Activated CD4-positive, alpha-beta memory T cell treated with anti-CD3 and anti-CD28 coated beads for 36 hours (primary cell): ENCODE measurements around the gene PI16. TPM values are rescaled to one million over a fixed set of nuclear protein-coding genes. Genes with fewer than 3 reads are reported as not detected.
"Not testable (repeated sequence)": the region's sequence is repeated elsewhere in the genome, so short reads cannot be mapped to it uniquely, and the experiment has no call there.

ENCODE experiments used
- CTCF ChIA-PET: fragments of 350-600 bp; sonication (Branson Sonifier 250); formaldehyde crosslinking; loops from one replicate; lab custom pipeline; 2021; ENCODE audit warnings: antibody characterized with exemption, inconsistent platforms; lab: Charles Lee
- POLR2A ChIA-PET: fragments of 350-600 bp; sonication (Branson Sonifier 250); formaldehyde crosslinking; loops from one replicate; lab custom pipeline; 2021; ENCODE audit warnings: antibody characterized with exemption; lab: Charles Lee
- DNase-seq: peaks from one replicate; pipeline ENCODE4 v3.0.0-alpha.2; 2020
- H3K27ac Mint-ChIP-seq: one replicate; pipeline ENCODE4 v1.8.0; 2021; ENCODE audit warnings: mixed read lengths
- H3K27me3 Mint-ChIP-seq: one replicate; pipeline ENCODE4 v1.8.0; 2021; ENCODE audit warnings: mixed read lengths
- H3K36me3 Mint-ChIP-seq: one replicate; pipeline ENCODE4 v1.8.0; 2021; ENCODE audit warnings: mixed read lengths
- H3K4me1 Mint-ChIP-seq: one replicate; pipeline ENCODE4 v1.8.0; 2021; ENCODE audit warnings: low read depth, mixed read lengths
- H3K4me3 Mint-ChIP-seq: one replicate; pipeline ENCODE4 v1.8.0; 2021; ENCODE audit warnings: mild to moderate bottlenecking, mixed read lengths
- H3K9me3 Mint-ChIP-seq: one replicate; pipeline ENCODE4 v1.8.0; 2021; ENCODE audit warnings: mixed read lengths
- intact Hi-C: fragments of 100-400 bp; cut with micrococcal nuclease; formaldehyde crosslinking; loops from one replicate; pipeline ENCODE4 v1.15.1; 2023
- total RNA-seq, 2 experiments: library from RNA; stranded (reverse); gene quantifications; one replicate each; pipeline ENCODE4 v1.2.3, GENCODE V29; 2021

PI16 gene
- total RNA-seq, 2 experiments from 2014 or later = 1.0 to 1.1 TPM

GRCh38 chr6:36929607-36930006, 24.9 kb upstream of the PI16 start:
- no peak overlapping the region for H3K4me3 Mint-ChIP-seq
- H3K36me3 Mint-ChIP-seq = peaks cover 8% of the 10 kb centered on the region
- H3K4me1 Mint-ChIP-seq = peaks cover 25% of the 10 kb centered on the region
- ChIA-PET CTCF (no interaction called here), POLR2A (no interaction called here)
- H3K27ac Mint-ChIP-seq = no peak overlapping the region
- intact Hi-C loops = no loop called here
- DNase-seq = no peak
- H3K9me3 Mint-ChIP-seq = no peaks in the 10 kb centered on the region
- no peaks in the 10 kb centered on the region for H3K27me3 Mint-ChIP-seq

- intact Hi-C loops = no loop called here
Measured at GRCh38 chr6:36930483-36930882, 24.1 kb upstream of the PI16 start.

GRCh38 chr6:36933102-36933501, 21.4 kb upstream of the PI16 start:
- H3K27ac Mint-ChIP-seq = no peak overlapping the region
- no peaks in the 10 kb centered on the region for H3K9me3 Mint-ChIP-seq
- no peaks in the 10 kb centered on the region for H3K4me1 Mint-ChIP-seq
- CTCF ChIA-PET = interaction anchor here (1.5 to 1.6 kb wide), 2 partner anchors 27 to 48 kb away, joined by 3 read pairs; no protein-coding TSS in a partner anchor
- POLR2A ChIA-PET = no interaction called here
- intact Hi-C loops = no loop called here
- no peaks in the 10 kb centered on the region for H3K36me3 Mint-ChIP-seq
- no peak for DNase-seq
- no peak overlapping the region for H3K4me3 Mint-ChIP-seq
- no peaks in the 10 kb centered on the region for H3K27me3 Mint-ChIP-seq

More at GRCh38 chr6:36930483-36930882, 24.1 kb upstream of the PI16 start:
- Mint-ChIP-seq H3K9me3 (no peaks in the 10 kb centered on the region), H3K27me3 (no peaks in the 10 kb centered on the region), H3K27ac (no peak overlapping the region), H3K36me3 (peaks cover 2% of the 10 kb centered on the region), H3K4me1 (peaks cover 21% of the 10 kb centered on the region), H3K4me3 (no peak overlapping the region)
- DNase-seq = no peak
- ChIA-PET CTCF (interaction anchor here (1.4 kb wide), 1 partner anchor 17 kb away, joined by 3 read pairs; no protein-coding TSS in a partner anchor), POLR2A (no interaction called here)

GRCh38 chr6:36933519-36933918, 21.0 kb upstream of the PI16 start:
- Mint-ChIP-seq H3K9me3 (no peaks in the 10 kb centered on the region), H3K4me3 (no peak overlapping the region), H3K27ac (no peak overlapping the region), H3K4me1 (no peaks in the 10 kb centered on the region), H3K27me3 (no peaks in the 10 kb centered on the region), H3K36me3 (no peaks in the 10 kb centered on the region)
- CTCF ChIA-PET = interaction anchor here (1.5 kb wide), 1 partner anchor 28 kb away, joined by 3 read pairs; no protein-coding TSS in a partner anchor
- no peak for DNase-seq
- POLR2A ChIA-PET = no interaction called here
- intact Hi-C loops = no loop called here

- Mint-ChIP-seq H3K4me3 (no peak overlapping the region), H3K4me1 (no peaks in the 10 kb centered on the region), H3K9me3 (no peaks in the 10 kb centered on the region), H3K27me3 (peaks cover 1% of the 10 kb centered on the region), H3K36me3 (no peaks in the 10 kb centered on the region), H3K27ac (no peak overlapping the region)
- ChIA-PET CTCF (no interaction called here), POLR2A (no interaction called here)
- intact Hi-C loops = no loop called here
- no peak for DNase-seq
Measured at GRCh38 chr6:36934901-36935300, 19.6 kb upstream of the PI16 start.

GRCh38 chr6:36936824-36937223, 17.7 kb upstream of the PI16 start:
- Mint-ChIP-seq H3K9me3 (no peaks in the 10 kb centered on the region), H3K36me3 (no peaks in the 10 kb centered on the region), H3K4me3 (no peak overlapping the region), H3K27ac (no peak overlapping the region), H3K4me1 (no peaks in the 10 kb centered on the region), H3K27me3 (peaks cover 4% of the 10 kb centered on the region)
- CTCF ChIA-PET = no interaction called here
- DNase-seq = no peak
- POLR2A ChIA-PET = no interaction called here
- intact Hi-C loops = no loop called here

- Mint-ChIP-seq H3K9me3 (no peaks in the 10 kb centered on the region), H3K4me1 (no peaks in the 10 kb centered on the region), H3K4me3 (no peak overlapping the region), H3K27ac (no peak overlapping the region), H3K36me3 (no peaks in the 10 kb centered on the region), H3K27me3 (peaks cover 4% of the 10 kb centered on the region)
- intact Hi-C loops = no loop called here
- DNase-seq = no peak
- CTCF ChIA-PET = no interaction called here
- POLR2A ChIA-PET = no interaction called here
Measured at GRCh38 chr6:36937896-36938295, 16.6 kb upstream of the PI16 start.

GRCh38 chr6:36938536-36938935, 16.0 kb upstream of the PI16 start:
- Mint-ChIP-seq H3K4me1 (no peaks in the 10 kb centered on the region), H3K27me3 (peaks cover 7% of the 10 kb centered on the region), H3K36me3 (no peaks in the 10 kb centered on the region), H3K4me3 (no peak overlapping the region), H3K27ac (no peak overlapping the region), H3K9me3 (no peaks in the 10 kb centered on the region)
- POLR2A ChIA-PET = no interaction called here
- DNase-seq = no peak
- CTCF ChIA-PET = no interaction called here
- intact Hi-C loops = no loop called here

- H3K4me1 Mint-ChIP-seq, H3K27me3 Mint-ChIP-seq, DNase-seq, H3K36me3 Mint-ChIP-seq, intact Hi-C loops, CTCF ChIA-PET, POLR2A ChIA-PET, H3K4me3 Mint-ChIP-seq, H3K9me3 Mint-ChIP-seq, H3K27ac Mint-ChIP-seq: not testable (repeated sequence)
Measured at GRCh38 chr6:36939005-36939404, 15.5 kb upstream of the PI16 start.

- ChIA-PET POLR2A (no interaction called here), CTCF (no interaction called here)
- DNase-seq = no peak
- Mint-ChIP-seq H3K4me3 (no peak overlapping the region), H3K27me3 (peaks cover 7% of the 10 kb centered on the region), H3K27ac (no peak overlapping the region), H3K9me3 (no peaks in the 10 kb centered on the region), H3K4me1 (peaks cover 6% of the 10 kb centered on the region), H3K36me3 (no peaks in the 10 kb centered on the region)
- intact Hi-C loops = no loop called here
Measured at GRCh38 chr6:36940027-36940426, 14.5 kb upstream of the PI16 start.

GRCh38 chr6:36941561-36941960, 13.0 kb upstream of the PI16 start:
- H3K36me3 Mint-ChIP-seq, intact Hi-C loops, POLR2A ChIA-PET, H3K4me3 Mint-ChIP-seq, H3K27ac Mint-ChIP-seq, DNase-seq, H3K4me1 Mint-ChIP-seq, H3K9me3 Mint-ChIP-seq, CTCF ChIA-PET, H3K27me3 Mint-ChIP-seq: not testable (repeated sequence)

GRCh38 chr6:36942329-36942728, 12.2 kb upstream of the PI16 start:
- H3K27ac Mint-ChIP-seq, H3K27me3 Mint-ChIP-seq, intact Hi-C loops, H3K4me3 Mint-ChIP-seq, H3K9me3 Mint-ChIP-seq, DNase-seq, H3K36me3 Mint-ChIP-seq, CTCF ChIA-PET, POLR2A ChIA-PET: not testable (repeated sequence)
- H3K4me1 Mint-ChIP-seq = peaks cover 11% of the 10 kb centered on the region

- intact Hi-C loops = no loop called here
- peaks cover 28% of the 10 kb centered on the region for H3K4me1 Mint-ChIP-seq
- peaks cover 5% of the 10 kb centered on the region for H3K27me3 Mint-ChIP-seq
- H3K27ac Mint-ChIP-seq = no peak overlapping the region
- H3K9me3 Mint-ChIP-seq = no peaks in the 10 kb centered on the region
- ChIA-PET CTCF (no interaction called here), POLR2A (no interaction called here)
- no peak for DNase-seq
- no peak overlapping the region for H3K4me3 Mint-ChIP-seq
- H3K36me3 Mint-ChIP-seq = no peaks in the 10 kb centered on the region
Measured at GRCh38 chr6:36944650-36945049, 9.9 kb upstream of the PI16 start.
